Eye (tissue), 1 donor: ENCODE data around the gene AMPD1.

Source experiments
- DNase-seq: peaks from one replicate; pipeline ENCODE4 v3.0.0-alpha.2; 2015

Gene AMPD1

GRCh38 chr1:114695430-114696058 lies at the start of gene AMPD1:
AMPD1 (minus strand) TSS chr1:114695546; CDS start chr1:114695471, 75 bp downstream.
- no peak for DNase-seq

GRCh38 chr1:114741963-114742746 lies 46.8 kb upstream of the AMPD1 start:
- DNase-seq = no peak

- DNase-seq = no peak
Observed at GRCh38 chr1:114740331-114740730, 45.0 kb upstream of the AMPD1 start.

- no peak for DNase-seq
Observed at GRCh38 chr1:114737314-114737849, 42.0 kb upstream of the AMPD1 start.

GRCh38 chr1:114735479-114735878 lies 40.1 kb upstream of the AMPD1 start:
- no peak for DNase-seq

GRCh38 chr1:114729782-114730181 lies 34.4 kb upstream of the AMPD1 start:
- no peak for DNase-seq

- no peak for DNase-seq
Observed at GRCh38 chr1:114728553-114728952, 33.2 kb upstream of the AMPD1 start.

- no peak for DNase-seq
Observed at GRCh38 chr1:114725230-114725629, 29.9 kb upstream of the AMPD1 start.

- no peak for DNase-seq
Observed at GRCh38 chr1:114723915-114724314, 28.6 kb upstream of the AMPD1 start.

GRCh38 chr1:114723457-114723856 lies 28.1 kb upstream of the AMPD1 start:
- DNase-seq = no peak

GRCh38 chr1:114720492-114720891 lies 25.1 kb upstream of the AMPD1 start:
- DNase-seq = no peak

GRCh38 chr1:114719424-114719787 lies 24.1 kb upstream of the AMPD1 start:
- DNase-seq = no peak

GRCh38 chr1:114718661-114719423 lies 23.5 kb upstream of the AMPD1 start:
- no peak for DNase-seq

- peak; percentile 98 for DNase-seq
Observed at GRCh38 chr1:114716304-114717170, 21.2 kb upstream of the AMPD1 start, which contains the start of gene NRAS. NRAS (minus strand) TSS chr1:114716771; CDS start chr1:114716160, 611 bp downstream.

- DNase-seq = no peak
Observed at GRCh38 chr1:114715952-114716303, 20.6 kb upstream of the AMPD1 start.

GRCh38 chr1:114712977-114713376 lies 17.6 kb upstream of the AMPD1 start:
- DNase-seq = no peak

GRCh38 chr1:114710360-114710759 lies 15.0 kb upstream of the AMPD1 start:
- DNase-seq = no peak

- no peak for DNase-seq
Observed at GRCh38 chr1:114707604-114708003, 12.3 kb upstream of the AMPD1 start.

GRCh38 chr1:114703242-114703641 lies 7.9 kb upstream of the AMPD1 start:
- DNase-seq = no peak

GRCh38 chr1:114702737-114703136 lies 7.4 kb upstream of the AMPD1 start:
- DNase-seq = no peak

- no peak for DNase-seq
Observed at GRCh38 chr1:114701931-114702330, 6.6 kb upstream of the AMPD1 start.

GRCh38 chr1:114700036-114700600 lies 4.8 kb upstream of the AMPD1 start:
- DNase-seq = no peak
